Dendritic cell treated with granulocyte-macrophage colony-stimulating factor and Interleukin-4, amounts not matched to agents 40 ng/mL and 50 ng/mL, for 4 days (primary cell): Measurements from ENCODE around the gene DNAJB2.
A peak's percentile ranks its signal among the peaks of the same experiment; 100 is the strongest.

Experiments
- H3K27ac Mint-ChIP-seq: one replicate; pipeline ENCODE4 v1.8.0; 2022; ENCODE audit warnings: mild to moderate bottlenecking, mixed read lengths
- H3K27me3 Mint-ChIP-seq: one replicate; pipeline ENCODE4 v1.8.0; 2022; ENCODE audit warnings: mild to moderate bottlenecking, mixed read lengths
- H3K36me3 Mint-ChIP-seq: one replicate; pipeline ENCODE4 v1.8.0; 2022; ENCODE audit warnings: low read depth, mixed read lengths
- H3K4me1 Mint-ChIP-seq: one replicate; pipeline ENCODE4 v1.8.0; 2022; ENCODE audit warnings: low read depth, mixed read lengths
- H3K4me3 Mint-ChIP-seq: one replicate; pipeline ENCODE4 v1.8.0; 2022; ENCODE audit warnings: mild to moderate bottlenecking, moderate library complexity, mixed read lengths
- H3K9me3 Mint-ChIP-seq: one replicate; pipeline ENCODE4 v1.8.0; 2022; ENCODE audit warnings: mixed read lengths
- intact Hi-C: fragments of 100-400 bp; cut with micrococcal nuclease; formaldehyde crosslinking; loops from one replicate; pipeline ENCODE4 v1.15.0; 2022

DNAJB2 gene

GRCh38 chr2:219293736-219294231, 14.6 kb downstream of the DNAJB2 start:
- intact Hi-C loops: no loop called here
- Mint-ChIP-seq H3K4me3 (peak overlapping the region; percentile 73), H3K9me3 (no peaks in the 10 kb centered on the region), H3K4me1 (peaks cover 17% of the 10 kb centered on the region), H3K36me3 (no peaks in the 10 kb centered on the region), H3K27me3 (peaks cover 51% of the 10 kb centered on the region), H3K27ac (peak overlapping the region; percentile 76)

- H3K4me1 Mint-ChIP-seq: peaks cover 13% of the 10 kb centered on the region
- H3K36me3 Mint-ChIP-seq: no peaks in the 10 kb centered on the region
- H3K9me3 Mint-ChIP-seq: no peaks in the 10 kb centered on the region
- H3K4me3 Mint-ChIP-seq: peak overlapping the region; percentile 73
- H3K27me3 Mint-ChIP-seq: peaks cover 59% of the 10 kb centered on the region
- peak overlapping the region; percentile 76 for H3K27ac Mint-ChIP-seq
- intact Hi-C loops: loop anchor here (1.0 kb wide), 1 partner anchor 17 kb away; no protein-coding TSS in a partner anchor
These were observed 15.5 kb downstream of the DNAJB2 start for GRCh38 chr2:219294356-219295351.

GRCh38 chr2:219296142-219296541, 17.0 kb downstream of the DNAJB2 start:
- Mint-ChIP-seq H3K9me3 (no peaks in the 10 kb centered on the region), H3K27ac (no peak overlapping the region), H3K36me3 (no peaks in the 10 kb centered on the region), H3K4me3 (no peak overlapping the region), H3K4me1 (peaks cover 10% of the 10 kb centered on the region), H3K27me3 (peaks cover 68% of the 10 kb centered on the region)
- intact Hi-C loops: no loop called here

GRCh38 chr2:219296631-219297391, 17.6 kb downstream of the DNAJB2 start:
- Mint-ChIP-seq H3K4me3 (no peak overlapping the region), H3K9me3 (no peaks in the 10 kb centered on the region), H3K36me3 (no peaks in the 10 kb centered on the region), H3K4me1 (peaks cover 10% of the 10 kb centered on the region), H3K27ac (no peak overlapping the region), H3K27me3 (peaks cover 74% of the 10 kb centered on the region)
- intact Hi-C loops: no loop called here

GRCh38 chr2:219297766-219298456, 18.7 kb downstream of the DNAJB2 start:
- intact Hi-C loops: loop anchor here (1.0 kb wide), 1 partner anchor 138 kb away; the partner anchor contains the start of gene NHEJ1
- H3K36me3 Mint-ChIP-seq: no peaks in the 10 kb centered on the region
- peaks cover 82% of the 10 kb centered on the region for H3K27me3 Mint-ChIP-seq
- no peak overlapping the region for H3K4me3 Mint-ChIP-seq
- H3K27ac Mint-ChIP-seq: no peak overlapping the region
- no peaks in the 10 kb centered on the region for H3K9me3 Mint-ChIP-seq
- peaks cover 10% of the 10 kb centered on the region for H3K4me1 Mint-ChIP-seq

GRCh38 chr2:219298759-219299371, 19.7 kb downstream of the DNAJB2 start:
- H3K4me3 Mint-ChIP-seq: no peak overlapping the region
- H3K27ac Mint-ChIP-seq: no peak overlapping the region

GRCh38 chr2:219299372-219299760, 20.2 kb downstream of the DNAJB2 start:
- intact Hi-C loops: no loop called here
- no peak overlapping the region for H3K4me3 Mint-ChIP-seq
- H3K27ac Mint-ChIP-seq: no peak overlapping the region

More at GRCh38 chr2:219298759-219299371, 19.7 kb downstream of the DNAJB2 start:
- Mint-ChIP-seq H3K4me1 (peaks cover 8% of the 10 kb centered on the region), H3K36me3 (no peaks in the 10 kb centered on the region), H3K9me3 (no peaks in the 10 kb centered on the region), H3K27me3 (peaks cover 82% of the 10 kb centered on the region)
- intact Hi-C loops: loop anchor here (1.0 kb wide), 1 partner anchor 139 kb away; the partner anchor contains the start of gene NHEJ1

GRCh38 chr2:219300022-219300421, 20.9 kb downstream of the DNAJB2 start:
- H3K9me3 Mint-ChIP-seq: no peaks in the 10 kb centered on the region
- H3K4me1 Mint-ChIP-seq: peaks cover 7% of the 10 kb centered on the region
- peaks cover 80% of the 10 kb centered on the region for H3K27me3 Mint-ChIP-seq
- intact Hi-C loops: no loop called here
- no peaks in the 10 kb centered on the region for H3K36me3 Mint-ChIP-seq
- no peak overlapping the region for H3K4me3 Mint-ChIP-seq
- no peak overlapping the region for H3K27ac Mint-ChIP-seq

More at GRCh38 chr2:219299372-219299760, 20.2 kb downstream of the DNAJB2 start:
- peaks cover 4% of the 10 kb centered on the region for H3K4me1 Mint-ChIP-seq
- H3K36me3 Mint-ChIP-seq: no peaks in the 10 kb centered on the region
- peaks cover 78% of the 10 kb centered on the region for H3K27me3 Mint-ChIP-seq
- H3K9me3 Mint-ChIP-seq: no peaks in the 10 kb centered on the region

- Mint-ChIP-seq H3K4me3 (no peak overlapping the region), H3K4me1 (peaks cover 10% of the 10 kb centered on the region), H3K27me3 (peaks cover 77% of the 10 kb centered on the region), H3K9me3 (no peaks in the 10 kb centered on the region), H3K27ac (no peak overlapping the region), H3K36me3 (no peaks in the 10 kb centered on the region)
- intact Hi-C loops: no loop called here
These were observed 23.3 kb downstream of the DNAJB2 start for GRCh38 chr2:219302412-219302968.

GRCh38 chr2:219304223-219304622, 25.1 kb downstream of the DNAJB2 start:
- H3K27ac Mint-ChIP-seq: no peak overlapping the region
- H3K27me3 Mint-ChIP-seq: peaks cover 82% of the 10 kb centered on the region

GRCh38 chr2:219306047-219306446, 26.9 kb downstream of the DNAJB2 start:
- no peaks in the 10 kb centered on the region for H3K9me3 Mint-ChIP-seq
- H3K4me1 Mint-ChIP-seq: peaks cover 10% of the 10 kb centered on the region
- no peak overlapping the region for H3K27ac Mint-ChIP-seq
- intact Hi-C loops: loop anchor here (5.0 kb wide), 1 partner anchor 46 kb away; no protein-coding TSS in a partner anchor
- no peaks in the 10 kb centered on the region for H3K36me3 Mint-ChIP-seq
- peaks cover 79% of the 10 kb centered on the region for H3K27me3 Mint-ChIP-seq
- H3K4me3 Mint-ChIP-seq: no peak overlapping the region

More at GRCh38 chr2:219304223-219304622, 25.1 kb downstream of the DNAJB2 start:
- no peak overlapping the region for H3K4me3 Mint-ChIP-seq
- no peaks in the 10 kb centered on the region for H3K9me3 Mint-ChIP-seq
- intact Hi-C loops: no loop called here
- no peaks in the 10 kb centered on the region for H3K36me3 Mint-ChIP-seq
- H3K4me1 Mint-ChIP-seq: peaks cover 10% of the 10 kb centered on the region

GRCh38 chr2:219308142-219309101, 29.3 kb downstream of the DNAJB2 start:
- Mint-ChIP-seq H3K27me3 (peaks cover 66% of the 10 kb centered on the region), H3K36me3 (no peaks in the 10 kb centered on the region), H3K27ac (no peak overlapping the region), H3K4me3 (no peak overlapping the region), H3K4me1 (peaks cover 10% of the 10 kb centered on the region), H3K9me3 (no peaks in the 10 kb centered on the region)
- intact Hi-C loops: loop anchor here (5.0 kb wide), 1 partner anchor 44 kb away; no protein-coding TSS in a partner anchor
